Activated CD4-positive, alpha-beta T cell treated with anti-CD3 and anti-CD28 coated beads for 36 hours (primary cell): ENCODE data around the gene ADAM30. TPM values are rescaled to one million over a fixed set of nuclear protein-coding genes. Genes with fewer than 3 reads are reported as not detected.
"Not testable (repeated sequence)": the region's sequence is repeated elsewhere in the genome, so short reads cannot be mapped to it uniquely, and the experiment has no call there.

ENCODE experiments used
- ATAC-seq: fragments of 200-7000 bp; cut with Tn5 transposase; one replicate; pipeline ENCODE4 v1.10.0; 2021; ENCODE audit warnings: mild to moderate bottlenecking, moderate library complexity
- CTCF ChIA-PET: fragments of 350-600 bp; sonication (Branson Sonifier 250); formaldehyde crosslinking; loops from one replicate; lab custom pipeline; 2021; ENCODE audit warnings: antibody characterized with exemption; lab: Charles Lee
- POLR2A ChIA-PET: fragments of 350-600 bp; sonication (Branson Sonifier 250); formaldehyde crosslinking; loops from one replicate; lab custom pipeline; 2021; ENCODE audit warnings: antibody characterized with exemption, inconsistent platforms; lab: Charles Lee
- DNase-seq: peaks from one replicate; pipeline ENCODE4 v3.0.0-alpha.2; 2020
- H3K27ac Mint-ChIP-seq: one replicate; pipeline ENCODE4 v1.8.0; 2021; ENCODE audit warnings: mixed read lengths
- H3K27me3 Mint-ChIP-seq: one replicate; pipeline ENCODE4 v1.8.0; 2021; ENCODE audit warnings: mixed read lengths
- H3K36me3 Mint-ChIP-seq: one replicate; pipeline ENCODE4 v1.8.0; 2021; ENCODE audit warnings: low read depth, mixed read lengths
- H3K4me1 Mint-ChIP-seq: one replicate; pipeline ENCODE4 v1.8.0; 2021; ENCODE audit warnings: mixed read lengths
- H3K4me3 Mint-ChIP-seq: one replicate; pipeline ENCODE4 v1.8.0; 2021; ENCODE audit warnings: mild to moderate bottlenecking, moderate library complexity, mixed read lengths
- H3K9me3 Mint-ChIP-seq: one replicate; pipeline ENCODE4 v1.8.0; 2021; ENCODE audit warnings: low read depth, mixed read lengths
- intact Hi-C, 2 experiments: fragments of 100-400 bp; cut with DNase I in 1 of 2; cut with micrococcal nuclease in 1 of 2; formaldehyde crosslinking; loops; one replicate each; pipeline versions ENCODE4 v1.14.2 to v1.15.1; 2022 to 2024; cut with DNase I, micrococcal nuclease
- total RNA-seq, 2 experiments: library from RNA; stranded (reverse); gene quantifications; one replicate each; pipeline ENCODE4 v1.2.3, GENCODE V29; 2021

Gene ADAM30
- total RNA-seq, 2 experiments from 2014 or later, result not detected

DNA sequence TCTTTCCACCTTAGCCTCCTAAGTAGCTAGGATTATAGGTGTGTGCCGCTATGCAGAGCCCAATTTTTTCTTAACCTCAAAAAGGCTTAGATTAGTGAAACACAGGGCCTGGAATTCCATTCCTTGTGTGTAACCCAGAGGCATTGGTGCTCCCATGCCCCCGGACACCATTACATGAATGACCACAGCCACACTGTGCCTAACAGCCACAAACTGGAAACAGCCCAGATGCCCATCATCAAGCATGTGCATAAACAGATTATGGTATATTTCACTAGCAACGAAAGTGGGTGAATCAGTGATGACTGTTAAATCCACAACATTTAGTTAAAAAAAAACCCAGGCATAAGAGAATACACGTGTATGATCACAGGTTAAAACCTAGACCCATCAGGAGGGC is 24.4 kb downstream of the ADAM30 start:
- no peak overlapping the region for H3K4me3 Mint-ChIP-seq
- intact Hi-C loops, result loop anchor here (2.0 to 5.0 kb wide), 4 partner anchors 15 to 270 kb away; no protein-coding TSS in a partner anchor
- ATAC-seq (no peak), DNase-seq (no peak)
- ChIA-PET CTCF (interaction anchor here (0.6 to 0.9 kb wide), 4 partner anchors 10 to 607 kb away, joined by 3 to 7 read pairs (median 4); no protein-coding TSS in a partner anchor), POLR2A (no interaction called here)
- no peaks in the 10 kb centered on the region for H3K9me3 Mint-ChIP-seq
- H3K27ac Mint-ChIP-seq, result no peak overlapping the region
- no peaks in the 10 kb centered on the region for H3K4me1 Mint-ChIP-seq
- H3K36me3 Mint-ChIP-seq, result no peaks in the 10 kb centered on the region
- H3K27me3 Mint-ChIP-seq, result peaks cover 17% of the 10 kb centered on the region

- ATAC-seq, result peak; percentile 47
- no peak overlapping the region for H3K4me3 Mint-ChIP-seq
- no peaks in the 10 kb centered on the region for H3K36me3 Mint-ChIP-seq
- H3K27ac Mint-ChIP-seq, result no peak overlapping the region
- POLR2A ChIA-PET, result no interaction called here
- CTCF ChIA-PET, result interaction anchor here (0.6 to 2.7 kb wide), 5 partner anchors 12 to 606 kb away, joined by 3 to 7 read pairs (median 7); no protein-coding TSS in a partner anchor
- no peaks in the 10 kb centered on the region for H3K9me3 Mint-ChIP-seq
- DNase-seq, result peak; percentile 81
- intact Hi-C loops, result loop anchor here (2.0 to 5.0 kb wide), 4 partner anchors 16 to 271 kb away; no protein-coding TSS in a partner anchor
- no peaks in the 10 kb centered on the region for H3K4me1 Mint-ChIP-seq
- peaks cover 18% of the 10 kb centered on the region for H3K27me3 Mint-ChIP-seq
Measured at GRCh38 chr1:119870917-119871596, 25.3 kb downstream of the ADAM30 start.

- peaks cover 21% of the 10 kb centered on the region for H3K27me3 Mint-ChIP-seq
- H3K9me3 Mint-ChIP-seq, result no peaks in the 10 kb centered on the region
- ATAC-seq (no peak), DNase-seq (no peak)
- POLR2A ChIA-PET, result no interaction called here
- no peak overlapping the region for H3K27ac Mint-ChIP-seq
- intact Hi-C loops, result loop anchor here (2.0 to 5.0 kb wide), 4 partner anchors 17 to 272 kb away; no protein-coding TSS in a partner anchor
- CTCF ChIA-PET, result interaction anchor here (0.7 to 3.4 kb wide), 7 partner anchors 9 to 68 kb away, joined by 3 to 15 read pairs (median 7); no protein-coding TSS in a partner anchor
- H3K36me3 Mint-ChIP-seq, result no peaks in the 10 kb centered on the region
- no peak overlapping the region for H3K4me3 Mint-ChIP-seq
- no peaks in the 10 kb centered on the region for H3K4me1 Mint-ChIP-seq
Measured at GRCh38 chr1:119869995-119870394, 26.3 kb downstream of the ADAM30 start.

- no peak for ATAC-seq
- Mint-ChIP-seq H3K36me3 (no peaks in the 10 kb centered on the region), H3K4me1 (no peaks in the 10 kb centered on the region), H3K27ac (no peak overlapping the region), H3K27me3 (peaks cover 17% of the 10 kb centered on the region), H3K9me3 (no peaks in the 10 kb centered on the region), H3K4me3 (no peak overlapping the region)
- ChIA-PET POLR2A (no interaction called here), CTCF (interaction anchor here (0.9 to 3.4 kb wide), 6 partner anchors 11 to 124 kb away, joined by 3 to 15 read pairs (median 5); no protein-coding TSS in a partner anchor)
- intact Hi-C loops, result no loop called here
- no peak for DNase-seq
Measured at GRCh38 chr1:119868176-119868575, 28.1 kb downstream of the ADAM30 start.

- CTCF ChIA-PET, result interaction anchor here (0.6 to 1.9 kb wide), 4 partner anchors 10 to 21 kb away, joined by 3 to 6 read pairs (median 4); no protein-coding TSS in a partner anchor
- Mint-ChIP-seq H3K4me1 (no peaks in the 10 kb centered on the region), H3K9me3 (no peaks in the 10 kb centered on the region), H3K27me3 (peaks cover 16% of the 10 kb centered on the region), H3K36me3 (no peaks in the 10 kb centered on the region), H3K4me3 (no peak overlapping the region), H3K27ac (no peak overlapping the region)
- DNase-seq (no peak), ATAC-seq (no peak)
- intact Hi-C loops, result no loop called here
- POLR2A ChIA-PET, result no interaction called here
Measured at GRCh38 chr1:119866451-119866850, 29.9 kb downstream of the ADAM30 start.

GRCh38 chr1:119865627-119866026 is 30.7 kb downstream of the ADAM30 start:
- intact Hi-C loops, result no loop called here
- H3K9me3 Mint-ChIP-seq, result no peaks in the 10 kb centered on the region
- CTCF ChIA-PET, result interaction anchor here (0.7 to 1.7 kb wide), 2 partner anchors 57 to 108 kb away, joined by 3 to 5 read pairs; no protein-coding TSS in a partner anchor

DNA sequence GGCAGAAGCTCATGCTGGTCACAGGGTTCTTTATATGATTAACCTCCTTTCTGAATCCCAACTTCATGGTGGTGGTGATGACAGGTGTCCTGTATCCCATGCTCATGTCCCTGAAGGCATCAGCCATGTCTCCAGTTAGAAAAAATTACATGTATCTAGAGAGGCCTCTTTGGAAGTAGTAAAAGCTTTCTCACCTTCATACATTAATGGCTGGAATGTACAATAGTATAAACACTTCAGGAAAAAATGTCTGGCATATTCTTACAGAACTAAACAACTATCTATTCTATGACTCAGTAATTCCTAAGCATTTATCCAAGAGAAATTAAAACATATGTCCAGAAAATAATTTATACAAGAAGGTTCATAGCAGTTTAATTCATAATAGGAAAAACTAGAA is 34.0 kb downstream of the ADAM30 start:
- ATAC-seq (no peak), DNase-seq (no peak)
- no peak overlapping the region for H3K27ac Mint-ChIP-seq
- no peaks in the 10 kb centered on the region for H3K36me3 Mint-ChIP-seq
- intact Hi-C loops, result no loop called here
- POLR2A ChIA-PET, result no interaction called here
- no peak overlapping the region for H3K4me3 Mint-ChIP-seq
- H3K27me3 Mint-ChIP-seq, result peaks cover 15% of the 10 kb centered on the region
- CTCF ChIA-PET, result interaction anchor here (1.4 kb wide), 1 partner anchor 10 kb away, joined by 4 read pairs; no protein-coding TSS in a partner anchor
- H3K4me1 Mint-ChIP-seq, result peaks cover 12% of the 10 kb centered on the region
- H3K9me3 Mint-ChIP-seq, result no peaks in the 10 kb centered on the region

More at GRCh38 chr1:119865627-119866026, 30.7 kb downstream of the ADAM30 start:
- Mint-ChIP-seq H3K27ac (no peak overlapping the region), H3K27me3 (peaks cover 13% of the 10 kb centered on the region), H3K4me3 (no peak overlapping the region), H3K36me3 (no peaks in the 10 kb centered on the region), H3K4me1 (no peaks in the 10 kb centered on the region)
- POLR2A ChIA-PET, result no interaction called here
- DNase-seq (no peak), ATAC-seq (no peak)

GRCh38 chr1:119861547-119861946 is 34.8 kb downstream of the ADAM30 start:
- Mint-ChIP-seq H3K36me3 (no peaks in the 10 kb centered on the region), H3K27me3 (peaks cover 15% of the 10 kb centered on the region), H3K4me1 (peaks cover 12% of the 10 kb centered on the region), H3K27ac (no peak overlapping the region), H3K9me3 (no peaks in the 10 kb centered on the region), H3K4me3 (no peak overlapping the region)
- intact Hi-C loops, result no loop called here
- ChIA-PET POLR2A (no interaction called here), CTCF (interaction anchor here (1.4 kb wide), 1 partner anchor 10 kb away, joined by 4 read pairs; no protein-coding TSS in a partner anchor)
- ATAC-seq (no peak), DNase-seq (no peak)

- ChIA-PET CTCF (interaction anchor here (1.6 to 2.0 kb wide), 2 partner anchors 10 to 51 kb away, joined by 4 to 9 read pairs; no protein-coding TSS in a partner anchor), POLR2A (no interaction called here)
- DNase-seq, result peak; percentile 25
- H3K9me3 Mint-ChIP-seq, result no peaks in the 10 kb centered on the region
- peaks cover 9% of the 10 kb centered on the region for H3K27me3 Mint-ChIP-seq
- no peaks in the 10 kb centered on the region for H3K36me3 Mint-ChIP-seq
- peak; percentile 66 for ATAC-seq
- intact Hi-C loops, result no loop called here
- no peak overlapping the region for H3K27ac Mint-ChIP-seq
- peaks cover 12% of the 10 kb centered on the region for H3K4me1 Mint-ChIP-seq
- H3K4me3 Mint-ChIP-seq, result no peak overlapping the region
Measured at GRCh38 chr1:119859647-119860046, 36.7 kb downstream of the ADAM30 start.

GRCh38 chr1:119858556-119859214 is 37.6 kb downstream of the ADAM30 start:
- POLR2A ChIA-PET, H3K27me3 Mint-ChIP-seq, H3K9me3 Mint-ChIP-seq, DNase-seq, intact Hi-C loops, H3K4me3 Mint-ChIP-seq, H3K36me3 Mint-ChIP-seq, ATAC-seq, H3K27ac Mint-ChIP-seq: not testable (repeated sequence)
- CTCF ChIA-PET, result interaction anchor here (1.6 to 2.0 kb wide), 2 partner anchors 11 to 50 kb away, joined by 4 to 9 read pairs; no protein-coding TSS in a partner anchor
- peaks cover 12% of the 10 kb centered on the region for H3K4me1 Mint-ChIP-seq

DNA sequence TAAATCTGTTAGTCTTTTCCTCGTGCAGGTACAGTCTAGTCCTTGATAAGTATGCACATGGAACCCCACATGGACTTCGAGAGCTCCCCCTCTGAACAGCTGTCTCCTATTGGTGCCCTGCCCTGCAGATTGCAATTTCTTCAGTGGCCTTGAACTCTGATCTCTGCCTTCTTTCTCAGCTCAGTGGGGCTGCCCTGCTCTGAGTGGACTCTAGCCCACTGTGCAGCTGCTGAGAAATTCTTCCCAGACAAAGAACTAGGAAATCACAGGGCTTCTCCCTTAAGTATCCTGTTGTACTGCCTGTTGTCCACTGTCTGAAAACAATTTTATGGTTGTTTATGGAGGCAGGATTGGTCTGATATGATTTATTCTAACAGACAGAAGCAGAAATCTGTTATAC is 38.2 kb downstream of the ADAM30 start:
- Mint-ChIP-seq H3K27ac (no peak overlapping the region), H3K9me3 (no peaks in the 10 kb centered on the region), H3K4me3 (no peak overlapping the region), H3K4me1 (peaks cover 12% of the 10 kb centered on the region), H3K36me3 (no peaks in the 10 kb centered on the region), H3K27me3 (peaks cover 9% of the 10 kb centered on the region)
- POLR2A ChIA-PET, result no interaction called here
- CTCF ChIA-PET, result interaction anchor here (1.6 to 2.0 kb wide), 2 partner anchors 12 to 49 kb away, joined by 4 to 9 read pairs; no protein-coding TSS in a partner anchor
- no peak for ATAC-seq
- intact Hi-C loops, result no loop called here
- DNase-seq, result no peak
